Measurements from ENCODE around the gene NOL8.

NOL8 gene

DNA sequence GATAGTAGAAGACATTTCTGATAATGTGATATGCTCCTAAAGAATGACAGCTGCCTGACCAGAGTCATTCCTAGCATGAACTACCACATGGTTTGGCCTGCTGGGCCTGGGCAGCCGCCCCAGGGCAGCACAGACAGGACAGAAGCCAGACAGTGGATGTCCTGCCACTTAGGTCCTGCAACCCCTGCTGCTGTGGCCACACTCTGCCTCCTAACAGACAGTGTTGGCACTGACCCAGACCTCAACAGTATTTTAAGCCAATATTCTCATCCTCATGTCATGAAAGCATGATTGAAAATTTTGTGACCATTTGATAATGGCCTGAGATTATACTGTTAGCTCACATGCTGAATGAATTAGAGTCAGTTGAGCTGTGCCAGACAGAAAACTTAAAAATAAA is 16.4 kb upstream of the NOL8 start:
- H3K9ac ChIP-seq (ENCODE audit: low read length in 2 of 2), result no peak overlapping the region
- peaks cover 3% of the 10 kb centered on the region for H3K4me1 ChIP-seq (ENCODE audit: control insufficient read depth, insufficient read depth, low read length)
- peak overlapping the region; percentile 1 for H3K27ac ChIP-seq (ENCODE audit: low read length)
- no peak overlapping the region for H3K4me3 ChIP-seq (ENCODE audit: low read length in 2 of 2)
- peaks cover 4 to 5% of the 10 kb centered on the region in 2 donors for H3K36me3 ChIP-seq (ENCODE audit: control insufficient read depth in 2 of 2, insufficient read depth in 2 of 2, low read length in 2 of 2)
- no peaks in the 10 kb centered on the region for H3K9me3 ChIP-seq (ENCODE audit: control insufficient read depth in 2 of 2, low read length in 2 of 2)
- H3K27me3 ChIP-seq (ENCODE audit: control insufficient read depth in 1 of 2, insufficient read depth in 2 of 2, low read length in 2 of 2), result no peaks in the 10 kb centered on the region

DNA sequence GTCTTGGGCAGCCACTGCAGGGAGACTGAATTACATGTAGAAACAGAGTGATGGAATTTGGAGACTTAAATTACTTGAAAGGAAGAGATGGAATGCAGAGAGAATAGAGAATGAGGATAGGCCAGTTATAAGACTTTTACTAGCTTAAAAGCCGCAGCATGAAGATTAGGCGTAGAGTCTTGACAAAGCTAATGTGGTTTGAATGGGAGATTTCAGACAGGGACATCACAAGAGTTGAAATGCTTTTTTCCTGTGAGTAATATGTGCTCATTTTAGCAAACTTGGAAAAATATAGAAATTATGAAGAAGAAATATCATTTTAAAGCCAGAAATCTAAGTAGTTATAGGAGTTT is 8.1 kb upstream of the NOL8 start:
- H3K9me3 ChIP-seq (ENCODE audit: control insufficient read depth in 2 of 2, low read length in 2 of 2), result no peaks in the 10 kb centered on the region
- H3K4me3 ChIP-seq (ENCODE audit: low read length in 2 of 2), result no peak overlapping the region
- peaks cover 4% of the 10 kb centered on the region in 2 donors for H3K36me3 ChIP-seq (ENCODE audit: control insufficient read depth in 2 of 2, insufficient read depth in 2 of 2, low read length in 2 of 2)
- H3K27me3 ChIP-seq (ENCODE audit: control insufficient read depth in 1 of 2, insufficient read depth in 2 of 2, low read length in 2 of 2), result no peaks in the 10 kb centered on the region
- no peaks in the 10 kb centered on the region for H3K4me1 ChIP-seq (ENCODE audit: control insufficient read depth, insufficient read depth, low read length)
- no peak overlapping the region for H3K9ac ChIP-seq (ENCODE audit: low read length in 2 of 2)
- no peak overlapping the region for H3K27ac ChIP-seq (ENCODE audit: low read length)

DNA sequence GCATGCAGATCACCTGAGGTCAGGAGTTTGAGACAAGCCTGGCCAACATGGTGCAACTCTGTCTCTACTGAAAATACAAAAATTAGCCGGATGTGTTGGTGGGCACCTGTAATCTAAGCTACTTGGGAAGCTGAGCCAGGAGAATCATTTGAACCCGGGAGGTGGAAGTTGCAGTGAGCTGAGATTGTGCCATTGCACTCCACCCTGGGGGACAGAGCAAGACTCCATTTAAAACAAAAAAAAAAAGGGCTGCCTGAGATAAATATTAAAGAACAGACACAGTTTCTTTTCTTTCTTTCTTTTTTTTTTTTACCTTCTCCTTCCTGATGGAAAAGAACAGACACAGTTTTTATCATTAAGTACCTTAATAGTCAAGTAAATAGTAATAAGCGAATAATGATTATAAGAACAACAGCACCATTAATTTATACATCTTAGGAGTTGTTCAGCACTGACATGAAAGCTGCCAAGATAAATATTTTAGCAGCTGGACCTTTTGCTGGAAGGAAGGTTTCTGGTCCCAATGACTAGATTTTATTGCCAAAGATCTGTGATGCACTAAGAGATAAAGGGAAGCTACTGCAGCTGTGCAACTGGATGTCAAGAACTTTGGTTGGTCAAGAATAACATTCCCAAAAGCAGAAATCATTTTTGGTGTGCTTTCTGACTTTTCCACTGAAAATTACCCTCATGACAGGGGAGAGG is 7.6 kb upstream of the NOL8 start:
- H3K4me1 ChIP-seq (ENCODE audit: control insufficient read depth, insufficient read depth, low read length), result no peaks in the 10 kb centered on the region
- peaks cover 4% of the 10 kb centered on the region in 2 donors for H3K36me3 ChIP-seq (ENCODE audit: control insufficient read depth in 2 of 2, insufficient read depth in 2 of 2, low read length in 2 of 2)
- no peak overlapping the region for H3K9ac ChIP-seq (ENCODE audit: low read length in 2 of 2)
- H3K27ac ChIP-seq (ENCODE audit: low read length), result no peak overlapping the region
- H3K27me3 ChIP-seq (ENCODE audit: control insufficient read depth in 1 of 2, insufficient read depth in 2 of 2, low read length in 2 of 2), result no peaks in the 10 kb centered on the region
- no peak overlapping the region for H3K4me3 ChIP-seq (ENCODE audit: low read length in 2 of 2)
- no peaks in the 10 kb centered on the region for H3K9me3 ChIP-seq (ENCODE audit: control insufficient read depth in 2 of 2, low read length in 2 of 2)

DNA sequence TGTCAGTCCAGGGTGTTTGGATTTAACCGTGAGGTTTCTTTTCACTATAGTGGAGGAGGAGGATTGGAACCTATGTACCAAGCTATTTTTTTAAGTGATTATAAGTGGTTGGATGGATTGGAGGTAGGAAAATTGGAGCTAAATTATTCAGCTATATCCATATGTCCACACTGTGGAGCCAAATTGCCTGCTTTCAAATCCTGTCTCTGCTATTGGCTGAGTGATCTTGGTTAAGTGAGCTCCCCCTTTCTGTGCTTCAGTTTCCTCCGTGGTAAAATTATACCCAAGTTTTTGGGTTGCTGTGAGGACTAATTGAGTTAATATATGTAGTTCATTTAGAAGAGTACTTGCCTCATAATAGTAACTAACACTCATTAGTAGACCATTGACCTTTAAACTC is 3.1 kb upstream of the NOL8 start:
- peaks cover 0 to 2% of the 10 kb centered on the region in 2 donors for H3K36me3 ChIP-seq (ENCODE audit: control insufficient read depth in 2 of 2, insufficient read depth in 2 of 2, low read length in 2 of 2)
- no peak overlapping the region for H3K9ac ChIP-seq (ENCODE audit: low read length in 2 of 2)
- H3K9me3 ChIP-seq (ENCODE audit: control insufficient read depth in 2 of 2, low read length in 2 of 2), result no peaks in the 10 kb centered on the region
- no peak overlapping the region for H3K27ac ChIP-seq (ENCODE audit: low read length)
- H3K27me3 ChIP-seq (ENCODE audit: control insufficient read depth in 1 of 2, insufficient read depth in 2 of 2, low read length in 2 of 2), result no peaks in the 10 kb centered on the region
- H3K4me3 ChIP-seq (ENCODE audit: low read length in 2 of 2), result no peak overlapping the region
- peaks cover 4% of the 10 kb centered on the region for H3K4me1 ChIP-seq (ENCODE audit: control insufficient read depth, insufficient read depth, low read length)

DNA sequence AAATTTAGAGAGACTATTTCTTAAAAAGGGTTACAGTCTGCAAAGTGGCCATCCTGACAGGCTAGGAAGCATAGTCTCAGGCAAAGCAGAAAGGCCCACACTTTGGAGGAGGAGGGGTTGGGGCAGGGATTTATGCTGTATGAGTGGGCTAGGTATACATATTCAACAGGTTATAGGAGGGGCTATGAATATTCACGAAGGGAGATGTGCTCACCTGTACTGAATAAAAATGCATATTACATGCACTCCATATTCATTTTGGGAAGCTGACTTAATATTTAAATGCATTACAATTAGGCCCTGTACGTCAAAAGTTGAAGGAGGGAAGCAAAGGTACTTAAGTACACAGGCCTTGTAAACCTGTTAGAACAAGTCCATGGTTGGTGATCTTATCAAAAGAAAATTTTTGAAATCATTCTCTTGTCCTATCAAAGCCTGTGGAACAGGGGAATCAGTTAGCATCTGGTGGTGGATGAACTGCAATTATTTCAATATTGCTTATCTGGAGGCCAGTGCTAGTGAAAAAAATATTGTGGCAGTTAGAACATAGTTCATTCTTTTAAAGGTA is 2.2 kb upstream of the NOL8 start:
- peaks cover 0 to 8% of the 10 kb centered on the region in 2 donors for H3K36me3 ChIP-seq (ENCODE audit: control insufficient read depth in 2 of 2, insufficient read depth in 2 of 2, low read length in 2 of 2)
- no peaks in the 10 kb centered on the region for H3K9me3 ChIP-seq (ENCODE audit: control insufficient read depth in 2 of 2, low read length in 2 of 2)
- no peaks in the 10 kb centered on the region for H3K27me3 ChIP-seq (ENCODE audit: control insufficient read depth in 1 of 2, insufficient read depth in 2 of 2, low read length in 2 of 2)
- no peak overlapping the region for H3K4me3 ChIP-seq (ENCODE audit: low read length in 2 of 2)
- no peak overlapping the region for H3K27ac ChIP-seq (ENCODE audit: low read length)
- peaks cover 4% of the 10 kb centered on the region for H3K4me1 ChIP-seq (ENCODE audit: control insufficient read depth, insufficient read depth, low read length)
- no peak overlapping the region for H3K9ac ChIP-seq (ENCODE audit: low read length in 2 of 2)

DNA sequence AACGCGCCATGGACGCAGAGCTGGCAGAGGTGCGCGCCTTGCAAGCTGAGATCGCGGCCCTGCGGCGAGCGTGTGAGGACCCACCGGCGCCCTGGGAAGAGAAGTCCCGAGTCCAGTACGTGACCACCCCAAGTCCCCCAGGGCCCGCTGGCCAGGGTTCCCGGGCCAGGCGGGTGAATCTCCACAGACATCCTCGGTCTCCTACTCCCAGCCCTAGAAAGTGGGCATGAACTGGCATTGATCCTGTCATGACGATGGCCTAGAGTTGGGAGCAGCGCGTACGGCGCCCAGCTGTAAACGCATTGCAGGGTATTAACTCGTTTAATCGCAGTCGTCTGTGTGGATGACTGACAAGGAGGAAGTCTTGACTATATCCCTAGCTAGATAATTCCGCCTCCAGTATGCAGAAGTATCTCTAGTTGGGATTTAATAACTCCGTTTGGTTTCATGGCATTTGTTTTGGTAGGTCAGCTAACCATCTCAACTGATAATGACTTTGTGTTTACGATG is 896 bp upstream of the NOL8 start:
- no peaks in the 10 kb centered on the region for H3K27me3 ChIP-seq (ENCODE audit: control insufficient read depth in 1 of 2, insufficient read depth in 2 of 2, low read length in 2 of 2)
- no peaks in the 10 kb centered on the region for H3K9me3 ChIP-seq (ENCODE audit: control insufficient read depth in 2 of 2, low read length in 2 of 2)
- H3K4me1 ChIP-seq (ENCODE audit: control insufficient read depth, insufficient read depth, low read length), result peaks cover 4% of the 10 kb centered on the region
- H3K4me3 ChIP-seq (ENCODE audit: low read length in 2 of 2), result peak overlapping the region; percentile 96 to 99
- peak overlapping the region; percentile 98 for H3K9ac ChIP-seq (ENCODE audit: low read length in 2 of 2)
- peaks cover under 1 to 17% of the 10 kb centered on the region in 2 donors for H3K36me3 ChIP-seq (ENCODE audit: control insufficient read depth in 2 of 2, insufficient read depth in 2 of 2, low read length in 2 of 2)
- H3K27ac ChIP-seq (ENCODE audit: low read length), result peak overlapping the region; percentile 96

DNA sequence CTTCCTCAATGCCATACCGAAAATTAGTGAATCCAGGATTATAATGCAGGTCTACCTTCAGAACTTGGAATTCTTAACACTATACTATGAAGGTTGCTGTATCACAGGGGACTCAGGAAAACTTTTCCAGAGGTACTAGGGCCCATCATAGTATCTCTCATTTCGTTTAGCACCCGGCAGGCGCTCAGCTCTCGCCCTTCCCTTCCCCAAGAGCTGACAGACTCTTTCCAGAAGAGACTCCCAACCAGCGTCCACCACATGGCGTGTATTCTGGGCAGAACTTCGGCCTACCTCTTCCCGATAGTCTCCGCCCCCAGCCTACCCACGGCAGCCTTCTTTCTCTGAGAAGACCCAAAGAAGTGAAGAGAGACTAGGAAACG is 271 bp downstream of the NOL8 start:
- Histone ChIP-seq H3K9me3 (ENCODE audit: control insufficient read depth in 2 of 2, low read length in 2 of 2) (no peaks in the 10 kb centered on the region), H3K4me3 (ENCODE audit: low read length in 2 of 2) (peak overlapping the region; percentile 96 to 99), H3K27me3 (ENCODE audit: control insufficient read depth in 1 of 2, insufficient read depth in 2 of 2, low read length in 2 of 2) (no peaks in the 10 kb centered on the region), H3K36me3 (ENCODE audit: control insufficient read depth in 2 of 2, insufficient read depth in 2 of 2, low read length in 2 of 2) (peaks cover 7 to 23% of the 10 kb centered on the region in 2 donors), H3K9ac (ENCODE audit: low read length in 2 of 2) (peak overlapping the region; percentile 98), H3K4me1 (ENCODE audit: control insufficient read depth, insufficient read depth, low read length) (peaks cover 4% of the 10 kb centered on the region), H3K27ac (ENCODE audit: low read length) (peak overlapping the region; percentile 96)

DNA sequence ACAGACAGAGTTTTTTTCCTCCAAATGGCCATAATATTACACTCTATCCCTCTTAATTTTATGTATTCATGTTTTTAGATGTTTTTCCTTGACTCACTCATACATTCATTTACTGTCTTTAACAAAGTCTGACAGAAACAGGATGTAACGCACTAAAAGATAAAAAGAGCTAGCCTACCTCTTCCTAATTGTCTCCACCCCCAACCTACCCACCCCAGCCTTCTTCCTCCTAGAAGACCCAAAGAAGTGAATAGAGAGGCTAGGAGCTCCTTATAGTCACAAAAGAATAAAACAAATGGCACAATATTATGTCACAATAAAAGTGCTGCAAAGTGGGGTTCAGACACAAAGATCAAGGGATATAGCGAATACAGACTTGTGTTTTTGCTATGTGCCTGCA is 719 bp downstream of the NOL8 start:
- H3K27ac ChIP-seq (ENCODE audit: low read length), result no peak overlapping the region
- peaks cover 10 to 26% of the 10 kb centered on the region in 2 donors for H3K36me3 ChIP-seq (ENCODE audit: control insufficient read depth in 2 of 2, insufficient read depth in 2 of 2, low read length in 2 of 2)
- peaks cover 4% of the 10 kb centered on the region for H3K4me1 ChIP-seq (ENCODE audit: control insufficient read depth, insufficient read depth, low read length)
- peak overlapping the region; percentile 96 to 99 for H3K4me3 ChIP-seq (ENCODE audit: low read length in 2 of 2)
- H3K27me3 ChIP-seq (ENCODE audit: control insufficient read depth in 1 of 2, insufficient read depth in 2 of 2, low read length in 2 of 2), result no peaks in the 10 kb centered on the region
- no peaks in the 10 kb centered on the region for H3K9me3 ChIP-seq (ENCODE audit: control insufficient read depth in 2 of 2, low read length in 2 of 2)
- H3K9ac ChIP-seq (ENCODE audit: low read length in 2 of 2), result peak overlapping the region; percentile 98

DNA sequence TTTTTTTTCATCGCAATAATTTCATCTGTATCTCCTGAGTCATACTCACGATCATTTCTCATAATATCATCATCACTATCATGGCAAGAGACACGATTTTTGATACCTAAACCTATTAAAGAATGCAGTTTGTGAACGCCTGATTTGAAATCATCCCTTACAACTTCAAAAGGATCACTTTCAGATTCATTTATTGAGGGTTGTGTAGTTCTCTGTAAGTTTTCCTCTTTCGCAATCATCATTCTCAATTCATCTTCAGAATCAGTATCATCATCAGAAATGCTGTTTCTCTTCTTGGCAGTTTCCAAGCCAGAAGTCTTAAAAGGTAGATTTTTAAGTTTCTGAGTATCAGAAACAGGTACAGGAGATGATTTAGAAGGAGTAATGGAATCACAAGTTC is 9.7 kb downstream of the NOL8 start:
- peaks cover 44 to 45% of the 10 kb centered on the region in 2 donors for H3K36me3 ChIP-seq (ENCODE audit: control insufficient read depth in 2 of 2, insufficient read depth in 2 of 2, low read length in 2 of 2)
- H3K27ac ChIP-seq (ENCODE audit: low read length), result no peak overlapping the region
- H3K4me1 ChIP-seq (ENCODE audit: control insufficient read depth, insufficient read depth, low read length), result no peaks in the 10 kb centered on the region
- no peaks in the 10 kb centered on the region for H3K27me3 ChIP-seq (ENCODE audit: control insufficient read depth in 1 of 2, insufficient read depth in 2 of 2, low read length in 2 of 2)
- H3K9ac ChIP-seq (ENCODE audit: low read length in 2 of 2), result no peak overlapping the region
- no peaks in the 10 kb centered on the region for H3K9me3 ChIP-seq (ENCODE audit: control insufficient read depth in 2 of 2, low read length in 2 of 2)
- H3K4me3 ChIP-seq (ENCODE audit: low read length in 2 of 2), result no peak overlapping the region

DNA sequence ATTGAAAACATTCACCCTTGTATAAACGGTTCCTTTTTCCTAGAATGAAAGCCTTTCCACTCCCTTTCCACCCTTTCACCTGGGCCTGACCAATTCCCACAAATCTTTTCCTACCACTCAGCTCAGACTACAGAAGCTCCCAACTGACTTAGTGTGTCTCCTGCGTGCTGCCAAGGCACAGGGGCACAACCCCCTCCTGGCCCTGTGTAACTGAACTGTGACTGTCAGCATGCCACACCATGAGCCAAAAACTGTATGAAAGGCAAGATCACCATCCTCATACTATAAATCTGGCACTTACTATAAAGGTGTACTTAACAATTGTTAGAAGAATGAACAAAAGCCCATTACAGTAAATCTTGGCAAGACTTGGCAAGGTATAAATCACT is 11.5 kb downstream of the NOL8 start:
- Histone ChIP-seq H3K27ac (ENCODE audit: low read length) (no peak overlapping the region), H3K27me3 (ENCODE audit: control insufficient read depth in 1 of 2, insufficient read depth in 2 of 2, low read length in 2 of 2) (no peaks in the 10 kb centered on the region), H3K4me3 (ENCODE audit: low read length in 2 of 2) (no peak overlapping the region), H3K36me3 (ENCODE audit: control insufficient read depth in 2 of 2, insufficient read depth in 2 of 2, low read length in 2 of 2) (peaks cover 45 to 49% of the 10 kb centered on the region in 2 donors), H3K9ac (ENCODE audit: low read length in 2 of 2) (no peak overlapping the region), H3K9me3 (ENCODE audit: control insufficient read depth in 2 of 2, low read length in 2 of 2) (no peaks in the 10 kb centered on the region), H3K4me1 (ENCODE audit: control insufficient read depth, insufficient read depth, low read length) (no peaks in the 10 kb centered on the region)
